Keratinocyte (primary cell): Measurements from ENCODE around the gene HPN. TPM values are rescaled to one million over a fixed set of nuclear protein-coding genes. Genes with fewer than 3 reads are reported as not detected.

Experiments
- DNase-seq: peaks from one replicate; pipeline ENCODE4 v3.0.0-alpha.2; 2011; ENCODE audit warnings: low read depth, missing footprints, low spot score
- FAIRE-seq: peaks from 2 replicates; lab custom pipeline; 2011; peaks lifted over from hg19 to GRCh38; lab: Jason Lieb, UNC
- H2AFZ ChIP-seq: 2 replicates; pipeline ENCODE4 v1.6.0; 2012; ENCODE audit warnings: low read length, control low read depth, inconsistent platforms; ENCODE audit not compliant: control insufficient read depth
- H3K27ac ChIP-seq: 2 replicates; pipeline ENCODE4 v1.5.1; 2011; ENCODE audit warnings: low read length; ENCODE audit not compliant: control insufficient read depth, insufficient read depth
- H3K27me3 ChIP-seq: 3 replicates; pipeline ENCODE4 v1.6.0; 2011; ENCODE audit warnings: low read length; ENCODE audit not compliant: control insufficient read depth, insufficient read depth; ENCODE audit errors: extremely low read depth
- H3K36me3 ChIP-seq, 2 experiments: 2 replicates in 1 of 2; 3 replicates in 1 of 2; pipeline ENCODE4 v1.5.1; 2011; ENCODE audit warnings: low read length in 2 of 2, mild to moderate bottlenecking in 1 of 2; ENCODE audit not compliant: control insufficient read depth in 2 of 2, insufficient read depth in 2 of 2; ENCODE audit errors: extremely low read depth in 1 of 2
- H3K4me1 ChIP-seq: 3 replicates; pipeline ENCODE4 v1.5.1; 2011; ENCODE audit warnings: low read length; ENCODE audit not compliant: control insufficient read depth, insufficient read depth; ENCODE audit errors: extremely low read depth
- H3K4me2 ChIP-seq: 3 replicates; pipeline ENCODE4 v1.6.0; 2011; ENCODE audit warnings: low read depth, low read length; ENCODE audit not compliant: control insufficient read depth, insufficient read depth; ENCODE audit errors: extremely low read depth
- H3K4me3 ChIP-seq, 3 experiments: fragments of 200-600 bp in 1 of 3; sonication (generic) in 1 of 3; 2 replicates in 2 of 3; 3 replicates in 1 of 3; pipeline ENCODE4 v1.5.1; 2011 to 2016; ENCODE audit warnings: low read length in 3 of 3, mild to moderate bottlenecking in 3 of 3, control low read depth in 2 of 3, inconsistent platforms in 1 of 3, low read depth in 1 of 3, mixed read lengths in 1 of 3, mixed run types in 1 of 3, moderate library complexity in 1 of 3; ENCODE audit not compliant: control insufficient read depth in 2 of 3, insufficient read depth in 2 of 3; ENCODE audit errors: extremely low read depth in 1 of 3
- H3K79me2 ChIP-seq: 2 replicates; pipeline ENCODE4 v1.6.0; 2012; ENCODE audit warnings: low read length; ENCODE audit not compliant: control insufficient read depth, insufficient read depth
- H3K9ac ChIP-seq: 3 replicates; pipeline ENCODE4 v1.6.0; 2011; ENCODE audit warnings: low read length; ENCODE audit not compliant: control insufficient read depth, insufficient read depth; ENCODE audit errors: extremely low read depth
- H3K9me1 ChIP-seq: 3 replicates; pipeline ENCODE4 v1.6.0; 2011; ENCODE audit warnings: low read length; ENCODE audit not compliant: control insufficient read depth, insufficient read depth; ENCODE audit errors: extremely low read depth
- H3K9me3 ChIP-seq: 2 replicates; pipeline ENCODE4 v1.5.1; 2012; ENCODE audit warnings: low read depth, low read length; ENCODE audit not compliant: control insufficient read depth
- H4K20me1 ChIP-seq: 3 replicates; pipeline ENCODE4 v1.6.0; 2011; ENCODE audit warnings: low read length; ENCODE audit not compliant: control insufficient read depth, insufficient read depth; ENCODE audit errors: extremely low read depth
- CTCF ChIP-seq, 3 experiments: IDR thresholded peaks in 1 of 3; conservative IDR thresholded peaks in 1 of 3; optimal IDR thresholded peaks in 1 of 3; 2 replicates in 2 of 3; 3 replicates in 1 of 3; pipeline versions ENCODE3 to v1.5.1; 2011; ENCODE audit warnings: low read length in 3 of 3, mild to moderate bottlenecking in 3 of 3, moderate library complexity in 2 of 3, control low read depth in 1 of 3, inconsistent platforms in 1 of 3; ENCODE audit not compliant: insufficient read depth in 2 of 3; ENCODE audit errors: extremely low read depth in 1 of 3
- EZH2 ChIP-seq: IDR thresholded peaks from one replicate; pipeline ENCODE4 v1.6.1; 2012; ENCODE audit warnings: inconsistent platforms, mild to moderate bottlenecking, low read length, moderate library complexity
- dilution Hi-C: fragments of 300-500 bp; cut with MboI; formaldehyde crosslinking; loops from one replicate; pipeline ENCODE4 v1.7.0; 2020; ENCODE audit warnings: low sequenced_read_pairs; ENCODE audit not compliant: extremely low pct_ligation_motif_present
- polyA plus RNA-seq, 5 experiments: library from polyadenylated mRNA; depleted of rRNA in 3 of 5; stranded (reverse) in 3 of 5; stranded (forward) in 1 of 5; unstranded in 1 of 5; fragments of >200 nt; gene quantifications; 1 replicate in 1 of 5; 2 replicates in 3 of 5; 3 replicates in 1 of 5; pipeline versions ENCODE4 v1.2.1 to v1.2.3, GENCODE V29; 2011 to 2012; ENCODE audit warnings: missing spikeins in 2 of 5, low read depth in 1 of 5, low replicate concordance in 1 of 5

HPN gene
- polyA plus RNA-seq, 1 donor (not counting 4 experiments of a cell fraction or from before 2014, with no cell fraction given): not detected

GRCh38 chr19:35034588-35035382 lies 6.7 kb upstream of the HPN start:
- Histone ChIP-seq H3K79me2 (no peaks in the 10 kb centered on the region), H3K27me3 (peaks cover 38% of the 10 kb centered on the region), H3K4me1 (peaks cover 1% of the 10 kb centered on the region), H3K36me3 (no peaks in the 10 kb centered on the region), H3K4me2 (no peak overlapping the region), H3K4me3 (no peak overlapping the region), H3K9me1 (no peaks in the 10 kb centered on the region), H4K20me1 (no peaks in the 10 kb centered on the region), H2AFZ (no peak overlapping the region), H3K27ac (no peak overlapping the region), H3K9me3 (no peaks in the 10 kb centered on the region), H3K9ac (no peak overlapping the region)
- FAIRE-seq: no peak
- TF ChIP-seq EZH2 (no peak), CTCF (optimal IDR thresholded peaks at IDR 0.05 in 1 of 3, IDR thresholded peaks at IDR 0.05 in 1 of 3, conservative IDR thresholded peaks at IDR 0.05 in 1 of 3; ENCODE audit: extremely low read depth in 1 of 3, insufficient read depth in 2 of 3, low read length in 3 of 3) (no peak)
- no peak for DNase-seq
- dilution Hi-C loops: no loop called here

DNA sequence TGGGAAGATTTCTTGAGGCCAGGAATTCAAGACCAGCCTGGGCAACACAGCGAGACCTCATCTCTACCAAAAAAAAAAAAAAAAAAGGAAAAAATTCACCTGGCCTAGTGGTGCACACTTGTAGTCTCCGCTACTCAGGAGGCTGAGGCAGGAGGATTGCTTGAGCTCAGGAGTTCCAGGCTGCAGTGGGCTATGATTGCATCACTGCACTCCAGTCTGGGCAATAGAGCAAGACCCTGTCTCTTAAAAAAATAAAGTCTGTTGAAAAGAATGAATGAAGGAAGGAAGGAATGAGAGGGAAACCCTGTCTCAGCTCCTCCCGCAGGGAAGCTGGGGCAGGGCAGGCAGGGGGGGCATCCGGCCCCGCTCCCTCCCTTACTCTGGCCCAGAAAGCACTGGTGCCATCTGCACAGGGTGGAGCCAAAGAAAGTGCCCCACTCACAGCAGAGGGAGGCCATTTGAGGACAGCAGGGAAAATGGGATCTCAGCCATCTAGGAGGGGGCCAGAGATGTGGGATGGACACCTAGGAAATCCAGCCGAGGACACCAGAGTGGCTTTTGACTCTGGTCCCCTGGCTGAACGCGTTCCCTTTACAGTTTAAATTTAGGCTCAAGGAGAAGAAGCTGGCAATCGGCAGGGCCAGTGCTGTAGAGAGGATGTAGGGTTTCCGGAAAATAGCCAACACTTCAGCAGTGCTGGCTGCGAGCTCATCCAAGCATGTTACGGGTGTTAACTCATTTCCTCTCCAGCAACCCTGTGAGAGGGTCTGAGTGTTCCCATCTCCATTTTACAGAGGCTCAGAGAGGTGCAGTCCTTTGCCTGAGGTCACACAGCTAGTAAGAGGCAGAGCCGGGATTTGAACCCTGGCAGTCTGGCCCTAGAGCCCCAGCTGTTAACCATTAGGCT lies 3.6 kb upstream of the HPN start:
- no peak for TF ChIP-seq CTCF (optimal IDR thresholded peaks at IDR 0.05 in 1 of 3, IDR thresholded peaks at IDR 0.05 in 1 of 3, conservative IDR thresholded peaks at IDR 0.05 in 1 of 3; ENCODE audit: extremely low read depth in 1 of 3, insufficient read depth in 2 of 3, low read length in 3 of 3)
- no peak for TF ChIP-seq EZH2
- dilution Hi-C loops: no loop called here
- FAIRE-seq (no peak), DNase-seq (no peak)
- no peaks in the 10 kb centered on the region for H3K9me1 ChIP-seq
- peaks cover 2% of the 10 kb centered on the region for H3K4me1 ChIP-seq
- no peaks in the 10 kb centered on the region for H4K20me1 ChIP-seq
- no peak overlapping the region for H3K4me2 ChIP-seq
- H3K27ac ChIP-seq: no peak overlapping the region
- H3K9ac ChIP-seq: no peak overlapping the region
- H2AFZ ChIP-seq: no peak overlapping the region
- H3K36me3 ChIP-seq: no peaks in the 10 kb centered on the region
- H3K4me3 ChIP-seq: no peak overlapping the region
- H3K79me2 ChIP-seq: no peaks in the 10 kb centered on the region
- H3K27me3 ChIP-seq: peaks cover 27% of the 10 kb centered on the region
- H3K9me3 ChIP-seq: no peaks in the 10 kb centered on the region
